CD14-positive monocyte (primary cell): ENCODE results near the gene WDR55. TPM values are rescaled to one million over a fixed set of nuclear protein-coding genes. Genes with fewer than 3 reads are reported as not detected.

Source experiments
- DNase-seq, 3 donors: peaks; one replicate each; pipeline ENCODE4 v3.0.0-alpha.2; 2011 to 2022
- H2AFZ ChIP-seq: 2 replicates; pipeline ENCODE4 v1.6.0; 2012; ENCODE audit warnings: mild to moderate bottlenecking, low read depth, low read length, inconsistent platforms; ENCODE audit not compliant: insufficient read depth, poor library complexity, severe bottlenecking
- H3K27ac ChIP-seq, 2 donors: 1 replicate in 1 of 2; 2 replicates in 1 of 2; pipeline ENCODE4 v1.5.1; 2012 to 2013; ENCODE audit warnings: low read length in 2 of 2, control low read depth in 1 of 2, inconsistent platforms in 1 of 2, low read depth in 1 of 2, mild to moderate bottlenecking in 1 of 2
- H3K27me3 ChIP-seq, 2 donors: one replicate each; pipeline versions ENCODE4 v1.6.0 to v1.6.1; 2011 to 2013; ENCODE audit warnings: low read length in 2 of 2; ENCODE audit not compliant: control insufficient read depth in 2 of 2, insufficient read depth in 2 of 2
- H3K36me3 ChIP-seq, 2 donors: replicated peaks in 1 of 2; 1 replicate in 1 of 2; 2 replicates in 1 of 2; pipeline versions ENCODE4 v1.5.1 to v1.6.1; 2012 to 2013; ENCODE audit warnings: low read length in 2 of 2, control low read depth in 1 of 2, inconsistent platforms in 1 of 2, mild to moderate bottlenecking in 1 of 2; ENCODE audit not compliant: insufficient read depth in 2 of 2, control insufficient read depth in 1 of 2
- H3K4me1 ChIP-seq, 2 donors: 1 replicate in 1 of 2; 2 replicates in 1 of 2; pipeline versions ENCODE4 v1.5.1 to v1.6.1; 2012 to 2013; ENCODE audit warnings: low read length in 2 of 2, control low read depth in 1 of 2, inconsistent platforms in 1 of 2, mild to moderate bottlenecking in 1 of 2, moderate library complexity in 1 of 2; ENCODE audit not compliant: insufficient read depth in 2 of 2, control insufficient read depth in 1 of 2
- H3K4me2 ChIP-seq: replicated peaks from 2 replicates; pipeline ENCODE3; 2012; ENCODE audit warnings: low read length, moderate library complexity, mild to moderate bottlenecking; ENCODE audit not compliant: poor library complexity, severe bottlenecking; ENCODE audit errors: extremely low read depth
- H3K4me3 ChIP-seq, 3 experiments: fragments of 200-600 bp in 1 of 3; sonication (generic) in 1 of 3; replicated peaks in 1 of 3; 1 replicate in 2 of 3; 2 replicates in 1 of 3; pipeline ENCODE4 v1.5.1; 2011 to 2013; ENCODE audit warnings: low read length in 3 of 3, mild to moderate bottlenecking in 3 of 3, control low read depth in 2 of 3, low read depth in 2 of 3, inconsistent platforms in 1 of 3, moderate library complexity in 1 of 3
- H3K79me2 ChIP-seq: 2 replicates; pipeline ENCODE4 v1.6.0; 2012; ENCODE audit warnings: mild to moderate bottlenecking, control low read depth, inconsistent platforms, low read length, moderate library complexity; ENCODE audit not compliant: insufficient read depth
- H3K9ac ChIP-seq: 2 replicates; pipeline ENCODE4 v1.6.0; 2017; ENCODE audit warnings: low read length, mild to moderate bottlenecking; ENCODE audit not compliant: insufficient read depth, poor library complexity, severe bottlenecking
- H3K9me3 ChIP-seq, 2 donors: replicated peaks in 1 of 2; 1 replicate in 1 of 2; 2 replicates in 1 of 2; pipeline versions ENCODE4 v1.5.1 to v1.6.1; 2012 to 2013; ENCODE audit warnings: low read length in 2 of 2, control low read depth in 1 of 2; ENCODE audit not compliant: control insufficient read depth in 1 of 2, insufficient read depth in 1 of 2
- H4K20me1 ChIP-seq: 2 replicates; pipeline ENCODE4 v1.6.0; 2012; ENCODE audit warnings: mild to moderate bottlenecking, low read length, control low read depth, moderate library complexity; ENCODE audit not compliant: insufficient read depth
- H3K27ac Mint-ChIP-seq, 7 donors: one replicate each; pipeline ENCODE4 v1.8.0; 2020; ENCODE audit warnings: mild to moderate bottlenecking in 7 of 7, mixed read lengths in 7 of 7, moderate library complexity in 6 of 7, inconsistent platforms in 2 of 7
- H3K27me3 Mint-ChIP-seq, 3 donors: one replicate each; pipeline ENCODE4 v1.8.0; 2021 to 2022; ENCODE audit warnings: low read depth in 3 of 3, mild to moderate bottlenecking in 3 of 3, mixed read lengths in 3 of 3, moderate library complexity in 3 of 3, inconsistent platforms in 1 of 3
- H3K36me3 Mint-ChIP-seq, 2 donors: one replicate each; pipeline ENCODE4 v1.8.0; 2020; ENCODE audit warnings: mixed read lengths in 2 of 2, inconsistent platforms in 1 of 2, mild to moderate bottlenecking in 1 of 2
- H3K4me1 Mint-ChIP-seq: one replicate; pipeline ENCODE4 v1.8.0; 2020; ENCODE audit warnings: mild to moderate bottlenecking, mixed read lengths
- H3K4me3 Mint-ChIP-seq, 2 donors: one replicate each; pipeline ENCODE4 v1.8.0; 2020; ENCODE audit warnings: mild to moderate bottlenecking in 2 of 2, mixed read lengths in 2 of 2, moderate library complexity in 1 of 2
- H3K9me3 Mint-ChIP-seq, 7 donors: one replicate each; pipeline ENCODE4 v1.8.0; 2020 to 2022; ENCODE audit warnings: mixed read lengths in 7 of 7, mild to moderate bottlenecking in 6 of 7, moderate library complexity in 6 of 7, inconsistent platforms in 2 of 7
- CTCF ChIP-seq: fragments of 200-600 bp; IDR thresholded peaks from one replicate; pipeline ENCODE4 v1.8.0; 2022; ENCODE audit warnings: antibody characterized with exemption, mild to moderate bottlenecking
- WGBS: methylation state at CpG from one replicate; pipeline ENCODE4 v1.1.5; 2013; ENCODE audit warnings: missing lambda C conversion rate; ENCODE audit not compliant: insufficient coverage; 5-methylcytosine and 5-hydroxymethylcytosine counted together
- intact Hi-C, 2 donors: fragments of 100-400 bp; cut with micrococcal nuclease; formaldehyde crosslinking; loops; one replicate each; pipeline versions ENCODE4 v1.15.0 to v1.15.1; 2023
- polyA plus RNA-seq, 3 donors: library from polyadenylated mRNA; depleted of rRNA in 1 of 3; unstranded in 2 of 3; stranded (reverse) in 1 of 3; fragments of 300-500 nt in 2 of 3; fragments of >200 nt in 1 of 3; fragmentation: Illumina TruSeq in 2 of 3; gene quantifications; 1 replicate in 2 of 3; 2 replicates in 1 of 3; pipeline ENCODE4 v1.2.3, GENCODE V29; 2012 to 2021

Gene WDR55
- polyA plus RNA-seq, 3 donors: 11.2 to 36.8 (median 13.3) TPM

GRCh38 chr5:140677947-140678346, 13.2 kb downstream of the WDR55 start:
- no peaks in the 10 kb centered on the region for H3K27me3 ChIP-seq
- WGBS: 100% methylated on average over 2 of the region's 3 CpGs
- H3K27ac Mint-ChIP-seq: peak overlapping the region in 2 of 7 donors; percentile 4 to 19
- H3K4me2 ChIP-seq: no peak overlapping the region
- no peaks in the 10 kb centered on the region for H3K79me2 ChIP-seq
- H3K9ac ChIP-seq: no peak overlapping the region
- H3K36me3 ChIP-seq: peaks cover 86 to 92% of the 10 kb centered on the region in 2 donors
- no peaks in the 10 kb centered on the region for H3K4me1 ChIP-seq
- H3K9me3 ChIP-seq: no peaks in the 10 kb centered on the region
- H3K4me3 Mint-ChIP-seq: no peak overlapping the region
- H2AFZ ChIP-seq: no peak overlapping the region
- no peak for DNase-seq
- no peaks in the 10 kb centered on the region for H4K20me1 ChIP-seq
- peaks cover 0 to 2% (median 0%) of the 10 kb centered on the region in 3 donors for H3K27me3 Mint-ChIP-seq
- no peak overlapping the region for H3K27ac ChIP-seq
- TF ChIP-seq CTCF: no peak
- H3K9me3 Mint-ChIP-seq: no peaks in the 10 kb centered on the region
- no peaks in the 10 kb centered on the region for H3K4me1 Mint-ChIP-seq
- peaks cover 74 to 93% of the 10 kb centered on the region in 2 donors for H3K36me3 Mint-ChIP-seq
- intact Hi-C loops: no loop called here
- H3K4me3 ChIP-seq: no peak overlapping the region

- Histone ChIP-seq H3K27ac (no peak overlapping the region), H3K4me3 (no peak overlapping the region), H3K36me3 (peaks cover 85 to 91% of the 10 kb centered on the region in 2 donors), H3K4me2 (no peak overlapping the region), H2AFZ (no peak overlapping the region), H4K20me1 (no peaks in the 10 kb centered on the region), H3K4me1 (no peaks in the 10 kb centered on the region), H3K27me3 (no peaks in the 10 kb centered on the region), H3K9ac (no peak overlapping the region), H3K79me2 (no peaks in the 10 kb centered on the region), H3K9me3 (no peaks in the 10 kb centered on the region)
- TF ChIP-seq CTCF: no peak
- Mint-ChIP-seq H3K9me3 (no peaks in the 10 kb centered on the region), H3K27ac (peak overlapping the region in 1 of 7 donors; percentile 76), H3K36me3 (peaks cover 76 to 93% of the 10 kb centered on the region in 2 donors), H3K4me1 (no peaks in the 10 kb centered on the region), H3K27me3 (peaks cover 0 to 2% (median 0%) of the 10 kb centered on the region in 3 donors), H3K4me3 (no peak overlapping the region)
- no peak for DNase-seq
- intact Hi-C loops: no loop called here
- WGBS: no CpG with 5 or more reads among the region's 7 CpGs
Measured at GRCh38 chr5:140678993-140679392, 14.3 kb downstream of the WDR55 start.
